ENCODE measurements around the gene HEXIM2. TPM values are rescaled to one million over a fixed set of nuclear protein-coding genes. Genes with fewer than 3 reads are reported as not detected.

The HEXIM2 gene
- total and polyA plus RNA-seq, 2 experiments from 2014 or later, result 17.6 to 22.3 TPM

DNA sequence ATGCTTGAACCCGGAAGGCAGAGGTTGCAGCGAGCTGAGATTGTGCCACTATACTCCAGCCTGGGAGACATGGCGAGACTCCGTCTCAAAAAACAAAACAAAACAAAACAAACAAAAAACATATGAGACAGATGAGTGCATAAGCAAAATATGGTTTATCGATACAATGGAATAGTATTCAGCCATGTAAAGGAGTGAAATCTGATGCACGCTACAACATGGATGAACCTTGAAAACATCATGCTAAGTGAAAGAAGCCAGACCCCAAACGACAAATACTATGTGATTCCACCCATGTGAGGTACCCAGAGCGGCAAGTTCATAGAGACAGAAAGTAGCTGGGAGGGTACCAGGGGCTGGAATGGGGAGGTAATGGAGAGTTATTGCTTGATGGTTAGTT lies 36.2 kb upstream of the HEXIM2 start:
- Histone ChIP-seq H3K4me1 (ENCODE audit: low read depth) (peaks cover 14% of the 10 kb centered on the region), H3K27ac (no peak overlapping the region)
- TF ChIP-seq, protein P1, sequence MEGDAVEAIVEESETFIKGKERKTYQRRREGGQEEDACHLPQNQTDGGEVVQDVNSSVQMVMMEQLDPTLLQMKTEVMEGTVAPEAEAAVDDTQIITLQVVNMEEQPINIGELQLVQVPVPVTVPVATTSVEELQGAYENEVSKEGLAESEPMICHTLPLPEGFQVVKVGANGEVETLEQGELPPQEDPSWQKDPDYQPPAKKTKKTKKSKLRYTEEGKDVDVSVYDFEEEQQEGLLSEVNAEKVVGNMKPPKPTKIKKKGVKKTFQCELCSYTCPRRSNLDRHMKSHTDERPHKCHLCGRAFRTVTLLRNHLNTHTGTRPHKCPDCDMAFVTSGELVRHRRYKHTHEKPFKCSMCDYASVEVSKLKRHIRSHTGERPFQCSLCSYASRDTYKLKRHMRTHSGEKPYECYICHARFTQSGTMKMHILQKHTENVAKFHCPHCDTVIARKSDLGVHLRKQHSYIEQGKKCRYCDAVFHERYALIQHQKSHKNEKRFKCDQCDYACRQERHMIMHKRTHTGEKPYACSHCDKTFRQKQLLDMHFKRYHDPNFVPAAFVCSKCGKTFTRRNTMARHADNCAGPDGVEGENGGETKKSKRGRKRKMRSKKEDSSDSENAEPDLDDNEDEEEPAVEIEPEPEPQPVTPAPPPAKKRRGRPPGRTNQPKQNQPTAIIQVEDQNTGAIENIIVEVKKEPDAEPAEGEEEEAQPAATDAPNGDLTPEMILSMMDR (IDR thresholded peaks at IDR 0.05; ENCODE audit: low read depth, low read length), result no peak

GRCh38 chr17:45127207-45127547 lies 34.5 kb upstream of the HEXIM2 start:
- Histone ChIP-seq H3K27ac (peak overlapping the region; percentile 92), H3K4me1 (ENCODE audit: low read depth) (peaks cover 14% of the 10 kb centered on the region), H3K9me3 (ENCODE audit: low read depth) (no peaks in the 10 kb centered on the region), H3K4me3 (no peak overlapping the region), H3K36me3 (no peaks in the 10 kb centered on the region), H3K27me3 (no peaks in the 10 kb centered on the region)
- TF ChIP-seq, protein P1 (IDR thresholded peaks at IDR 0.05; ENCODE audit: low read depth, low read length), result no peak
- DNase-seq (ENCODE audit: low read depth in 1 of 2, low spot score in 1 of 2), result peak in 1 of 2 donors; percentile 43

More for the DNA sequence above, 36.2 kb upstream of the HEXIM2 start:
- DNase-seq (ENCODE audit: low read depth in 1 of 2, low spot score in 1 of 2), result no peak
- no peak overlapping the region for H3K4me3 ChIP-seq
- no peaks in the 10 kb centered on the region for H3K9me3 ChIP-seq (ENCODE audit: low read depth)
- no peaks in the 10 kb centered on the region for H3K27me3 ChIP-seq
- no peaks in the 10 kb centered on the region for H3K36me3 ChIP-seq

GRCh38 chr17:45127548-45128300 lies 34.0 kb upstream of the HEXIM2 start:
- no peaks in the 10 kb centered on the region for H3K36me3 ChIP-seq
- H3K27ac ChIP-seq, result peak overlapping the region; percentile 92
- peak; percentile 44 to 70 for DNase-seq (ENCODE audit: low read depth in 1 of 2, low spot score in 1 of 2)
- H3K27me3 ChIP-seq, result no peaks in the 10 kb centered on the region
- peaks cover 14% of the 10 kb centered on the region for H3K4me1 ChIP-seq (ENCODE audit: low read depth)
- no peaks in the 10 kb centered on the region for H3K9me3 ChIP-seq (ENCODE audit: low read depth)
- no peak overlapping the region for H3K4me3 ChIP-seq
- TF ChIP-seq, protein P1 (IDR thresholded peaks at IDR 0.05; ENCODE audit: low read depth, low read length), result no peak

GRCh38 chr17:45128331-45128730 lies 33.3 kb upstream of the HEXIM2 start:
- Histone ChIP-seq H3K27me3 (no peaks in the 10 kb centered on the region), H3K27ac (peak overlapping the region; percentile 92), H3K36me3 (no peaks in the 10 kb centered on the region), H3K4me1 (ENCODE audit: low read depth) (peaks cover 14% of the 10 kb centered on the region), H3K4me3 (no peak overlapping the region), H3K9me3 (ENCODE audit: low read depth) (no peaks in the 10 kb centered on the region)
- TF ChIP-seq, protein P1 (IDR thresholded peaks at IDR 0.05; ENCODE audit: low read depth, low read length), result no peak
- DNase-seq (ENCODE audit: low read depth in 1 of 2, low spot score in 1 of 2), result no peak

GRCh38 chr17:45128989-45129388 lies 32.7 kb upstream of the HEXIM2 start:
- no peaks in the 10 kb centered on the region for H3K27me3 ChIP-seq
- H3K36me3 ChIP-seq, result no peaks in the 10 kb centered on the region
- DNase-seq (ENCODE audit: low read depth in 1 of 2, low spot score in 1 of 2), result no peak
- no peaks in the 10 kb centered on the region for H3K9me3 ChIP-seq (ENCODE audit: low read depth)
- H3K4me1 ChIP-seq (ENCODE audit: low read depth), result peaks cover 14% of the 10 kb centered on the region
- H3K4me3 ChIP-seq, result no peak overlapping the region
- no peak overlapping the region for H3K27ac ChIP-seq
- TF ChIP-seq, protein P1 (IDR thresholded peaks at IDR 0.05; ENCODE audit: low read depth, low read length), result no peak

All from cardiac muscle cell (in vitro differentiated cells and primary cell).